Fibroblast of skin of right quadriceps (primary cell): ENCODE measurements around the gene NLK.
"Not testable (repeated sequence)": the region's sequence is repeated elsewhere in the genome, so short reads cannot be mapped to it uniquely, and the experiment has no call there.

Source experiments
- DNase-seq: peaks from one replicate; pipeline ENCODE4 v3.0.0-alpha.2; 2013

Gene NLK

GRCh38 chr17:28042657-28042720 lies at the start of gene NLK:
Gene NLK (plus strand): TSS chr17:28042677. CDS start chr17:28042874, 197 bp downstream.
- no peak for DNase-seq

- DNase-seq = no peak
Measured at GRCh38 chr17:27993161-27993695, 49.2 kb upstream of the NLK start.

GRCh38 chr17:27993723-27994310 lies 48.7 kb upstream of the NLK start:
- DNase-seq = no peak

DNA sequence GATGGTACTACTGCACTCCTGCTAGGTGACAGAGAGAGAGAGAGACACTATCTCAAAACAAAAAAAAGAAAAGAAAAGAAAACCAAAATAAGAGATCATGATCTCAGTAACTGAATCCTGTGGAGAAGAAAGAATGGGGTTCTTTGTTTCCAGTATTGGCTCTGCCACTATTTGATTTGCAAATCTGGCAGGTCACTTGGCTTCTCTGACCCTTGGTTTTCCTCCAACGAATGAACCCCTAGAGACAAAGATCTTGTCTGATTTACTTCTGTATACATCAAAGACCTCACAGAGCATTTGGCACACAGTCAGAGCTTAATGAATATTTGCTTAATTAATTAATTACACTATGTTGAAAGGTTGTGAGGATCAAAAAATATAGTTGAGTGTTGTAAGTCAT lies 47.9 kb upstream of the NLK start:
- DNase-seq = no peak

DNA sequence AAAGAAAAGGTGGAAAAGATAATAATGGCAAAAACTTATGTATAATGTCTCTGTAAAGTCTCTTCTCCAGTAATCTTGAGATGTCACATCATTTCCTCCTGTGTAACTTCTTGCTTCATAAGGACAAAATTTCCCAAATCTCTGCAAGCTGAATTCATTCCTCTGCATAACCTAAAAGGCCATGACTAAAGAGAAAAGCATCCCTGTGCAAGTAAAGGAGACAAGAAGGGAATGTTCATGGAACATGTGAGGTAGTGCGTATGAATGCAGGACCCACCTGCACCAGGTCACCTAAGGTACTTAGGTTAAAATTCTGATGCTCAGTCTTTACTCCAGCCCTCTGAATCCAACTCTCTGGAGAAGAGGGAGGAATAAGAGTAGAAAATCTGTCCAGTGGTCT lies 46.9 kb upstream of the NLK start:
- DNase-seq = no peak

DNA sequence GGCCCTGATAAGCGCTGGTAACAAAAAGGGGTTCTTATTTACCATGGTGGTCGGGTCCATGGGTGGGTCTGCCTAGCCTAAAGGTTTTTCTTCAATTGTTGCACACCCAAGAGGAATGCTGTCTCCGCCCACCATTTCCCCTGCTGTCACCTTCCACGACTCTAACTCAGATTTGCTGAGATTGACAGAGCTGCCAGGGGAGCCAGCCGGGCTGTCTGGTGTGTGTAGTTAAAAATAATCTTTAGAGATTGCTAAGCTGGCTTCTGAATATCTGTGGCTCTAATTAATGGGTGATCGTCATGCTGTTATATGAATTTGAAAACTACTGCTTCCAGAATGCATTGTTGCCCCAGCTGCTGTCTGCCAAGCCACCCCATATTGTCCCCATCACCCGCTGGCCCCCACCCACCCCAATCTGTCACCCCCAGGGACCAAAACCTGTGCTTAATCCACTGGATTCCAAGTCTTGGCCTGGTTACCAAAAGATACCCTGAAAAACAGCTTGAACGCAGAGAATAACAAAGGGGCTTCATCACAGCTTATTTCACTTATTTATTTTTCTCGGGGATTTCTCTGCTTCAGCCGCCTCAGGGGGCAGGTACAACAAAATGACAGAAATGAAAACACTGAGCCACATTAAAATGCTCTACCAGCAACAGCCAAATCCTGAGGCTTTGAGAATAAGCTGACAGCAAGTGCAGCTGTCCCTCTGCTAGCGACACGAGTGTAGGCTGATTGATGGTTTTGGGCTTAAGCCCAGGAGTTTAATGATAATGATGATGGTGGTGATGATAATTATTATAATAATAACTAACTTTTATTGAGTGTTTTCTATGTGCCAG lies 46.1 kb upstream of the NLK start:
- no peak for DNase-seq

DNA sequence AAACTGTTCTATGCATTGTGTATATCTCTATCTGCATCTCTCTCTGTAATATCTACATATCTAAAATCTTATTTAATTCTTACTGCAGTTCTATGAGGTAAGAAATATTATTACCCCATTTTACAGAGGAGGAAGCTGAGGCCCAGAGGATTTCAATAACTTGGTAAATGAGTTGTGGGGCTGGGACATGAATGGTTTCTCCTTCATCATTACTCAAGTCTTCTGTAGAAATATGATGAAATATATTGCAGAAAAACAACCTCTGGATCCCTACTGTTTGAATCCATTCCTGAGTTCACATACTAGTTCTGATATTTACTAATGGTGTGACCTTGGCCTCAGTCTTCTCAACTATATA lies 45.5 kb upstream of the NLK start:
- DNase-seq = no peak

GRCh38 chr17:27997522-27997921 lies 45.0 kb upstream of the NLK start:
- no peak for DNase-seq

GRCh38 chr17:28001149-28001548 lies 41.3 kb upstream of the NLK start:
- no peak for DNase-seq

- no peak for DNase-seq
Measured at GRCh38 chr17:28004344-28004743, 38.1 kb upstream of the NLK start.

- not testable (repeated sequence) for DNase-seq
Measured at GRCh38 chr17:28007925-28008324, 34.6 kb upstream of the NLK start.

GRCh38 chr17:28008513-28008912 lies 34.0 kb upstream of the NLK start:
- DNase-seq = peak; percentile 42

DNA sequence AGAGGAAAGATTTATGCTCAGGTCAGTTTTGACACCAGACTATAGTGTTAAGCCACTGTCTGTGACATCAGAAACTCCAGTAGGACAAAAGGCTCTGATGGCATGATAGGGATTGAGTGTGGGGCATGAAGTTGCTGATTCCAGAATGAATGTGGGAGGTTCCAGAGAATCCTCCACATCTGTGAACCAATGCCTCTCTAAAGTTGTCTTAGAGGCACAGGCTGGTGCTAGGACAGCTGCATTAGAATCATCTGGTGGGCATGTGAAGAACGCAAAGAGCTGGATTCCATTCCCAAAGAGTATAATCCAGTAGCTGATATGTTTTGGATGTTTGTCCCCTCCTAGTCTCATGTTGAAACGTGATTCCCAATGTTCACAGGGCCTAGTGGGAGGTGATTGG lies 32.1 kb upstream of the NLK start:
- no peak for DNase-seq

- DNase-seq = no peak
Measured at GRCh38 chr17:28018439-28019070, 23.9 kb upstream of the NLK start.

DNA sequence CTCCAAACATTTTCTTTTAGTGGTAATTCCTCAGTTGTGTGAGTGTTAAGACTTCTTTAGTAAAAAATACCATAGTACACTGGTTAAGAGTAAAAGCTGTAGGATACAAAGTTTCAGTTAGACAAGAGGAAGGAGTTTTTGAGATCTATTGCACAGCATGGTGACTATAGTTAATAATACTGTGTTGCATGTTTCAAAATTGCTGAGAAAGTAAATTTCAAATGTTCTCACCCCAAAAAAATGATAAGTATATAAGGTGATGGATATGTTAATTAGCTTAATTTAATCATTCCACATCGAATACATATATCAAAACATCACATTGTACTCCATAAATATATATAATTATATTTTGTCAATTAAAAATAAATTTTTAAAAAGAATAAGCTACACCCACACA lies 22.0 kb upstream of the NLK start:
- no peak for DNase-seq

DNA sequence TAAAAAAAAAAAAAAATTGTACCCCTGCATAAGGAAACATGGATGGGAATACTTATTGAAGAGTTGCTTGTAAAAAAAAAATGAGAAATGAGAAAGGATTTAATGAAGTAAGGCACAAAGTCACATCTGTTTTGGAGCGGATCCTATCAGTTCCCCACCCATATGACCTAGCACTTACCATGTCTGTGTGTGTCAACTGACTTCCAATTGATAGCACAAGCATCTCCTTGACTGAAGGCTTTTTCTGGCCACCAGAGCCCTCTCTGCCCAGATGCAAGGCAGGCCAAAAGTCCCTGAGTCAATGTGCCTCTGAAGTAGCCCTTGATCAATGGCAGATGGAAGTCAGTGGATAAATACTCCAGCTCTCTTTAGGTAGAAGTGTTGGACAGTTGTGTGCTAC lies 13.4 kb upstream of the NLK start:
- DNase-seq = no peak

GRCh38 chr17:28030386-28030785 lies 12.1 kb upstream of the NLK start:
- no peak for DNase-seq

DNA sequence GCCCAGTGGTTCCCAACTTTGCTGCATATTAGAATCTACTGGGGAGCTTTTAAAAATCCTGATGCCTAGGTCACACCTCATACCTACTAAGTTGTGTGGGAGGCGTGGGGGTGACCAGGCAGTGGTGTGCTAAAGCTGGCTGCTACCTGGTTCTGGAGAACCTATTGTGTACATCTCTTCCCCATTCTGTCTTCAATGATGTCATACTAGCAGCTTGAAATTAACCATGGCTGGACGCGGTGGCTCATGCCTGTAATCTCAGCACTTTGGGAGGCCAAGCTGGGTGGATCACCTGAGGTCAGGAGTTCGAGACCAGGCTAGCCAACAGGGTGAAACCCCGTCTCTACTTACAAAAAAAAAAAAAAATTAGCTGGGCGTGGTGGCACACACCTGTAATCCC lies 11.3 kb upstream of the NLK start:
- DNase-seq = no peak

GRCh38 chr17:28033972-28034714 lies 8.3 kb upstream of the NLK start:
- DNase-seq = peak; percentile 69

DNA sequence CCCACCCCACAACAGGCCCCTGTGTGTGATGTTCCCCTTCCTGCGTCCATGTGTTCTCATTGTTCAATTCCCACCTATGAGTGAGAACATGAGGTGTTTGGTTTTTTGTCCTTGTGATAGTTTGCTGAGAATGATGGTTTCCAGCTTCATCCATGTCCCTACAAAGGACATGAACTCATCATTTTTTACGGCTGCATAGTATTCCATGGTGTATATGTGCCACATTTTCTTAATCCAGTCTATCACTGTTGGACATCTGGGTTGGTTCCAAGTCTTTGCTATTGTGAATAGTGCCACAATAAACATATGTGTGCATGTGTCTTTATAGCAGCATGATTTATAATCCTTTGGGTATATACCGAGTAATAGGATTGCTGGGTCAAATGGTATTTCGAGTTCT lies 7.0 kb upstream of the NLK start:
- DNase-seq = not testable (repeated sequence)

DNA sequence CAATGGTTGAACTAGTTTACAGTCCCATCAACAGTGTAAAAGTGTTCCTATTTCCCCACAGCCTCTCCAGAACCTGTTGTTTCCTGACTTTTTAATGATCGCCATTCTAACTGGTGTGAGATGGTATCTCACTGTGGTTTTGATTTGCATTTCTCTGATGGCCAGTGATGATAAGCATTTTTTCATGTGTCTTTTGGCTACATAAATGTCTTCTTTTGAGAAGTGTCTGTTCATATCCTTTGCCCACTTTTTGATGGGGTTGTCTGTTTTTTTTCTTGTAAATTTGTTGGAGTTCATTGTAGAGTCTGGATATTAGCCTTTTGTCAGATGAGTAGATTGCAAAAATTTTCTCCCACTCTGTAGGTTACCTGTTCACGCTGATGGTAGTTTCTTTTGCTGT lies 6.6 kb upstream of the NLK start:
- DNase-seq = not testable (repeated sequence)

DNA sequence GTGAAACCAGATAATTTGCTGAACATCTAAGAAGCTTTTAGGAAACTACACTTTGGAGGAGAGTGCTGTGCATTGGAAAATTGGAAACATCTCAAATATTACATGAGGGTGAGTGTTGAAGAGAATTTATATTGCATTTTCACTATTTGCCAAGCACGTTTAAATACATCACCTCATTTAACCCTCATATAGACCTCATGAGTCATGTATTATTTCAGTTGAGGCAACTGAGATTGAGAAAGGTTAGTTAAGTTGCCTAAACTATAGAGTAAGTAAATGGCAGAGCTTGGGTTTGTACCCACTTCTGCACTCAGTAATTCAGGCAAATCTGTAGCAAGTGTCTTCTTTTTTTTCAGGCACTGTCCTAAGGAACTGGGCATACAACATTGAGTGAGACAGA lies 3.7 kb upstream of the NLK start:
- DNase-seq = peak; percentile 28

GRCh38 chr17:28039251-28039650 lies 3.2 kb upstream of the NLK start:
- DNase-seq = no peak

DNA sequence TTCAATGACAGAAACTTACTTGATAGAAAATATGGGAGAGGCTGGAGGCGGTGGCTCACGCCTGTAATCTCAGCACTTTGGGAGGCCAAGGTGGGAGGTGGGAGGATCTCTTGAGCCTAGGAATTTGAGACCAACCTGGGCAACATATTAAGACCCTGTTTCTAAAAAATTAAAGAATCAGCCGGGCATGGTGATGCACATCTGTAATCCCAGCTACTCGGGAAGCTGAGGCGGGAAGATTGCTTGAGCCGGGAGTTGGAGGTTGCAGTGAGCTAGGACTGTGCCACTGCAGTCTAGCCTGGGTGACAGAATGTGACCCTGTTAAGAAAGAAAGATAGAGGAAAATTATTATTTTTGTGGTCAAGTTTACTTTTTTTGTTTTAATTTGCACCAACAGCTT lies 2.1 kb upstream of the NLK start:
- no peak for DNase-seq
